GM23338 (cell line): ENCODE measurements around the gene RAB19. TPM values are rescaled to one million over a fixed set of nuclear protein-coding genes. Genes with fewer than 3 reads are reported as not detected.

Experiments used
- ATAC-seq: fragments of 200-7000 bp; cut with Tn5 transposase; 3 replicates; pipeline ENCODE4 v1.9.1; 2020
- DNase-seq: peaks from one replicate; pipeline ENCODE4 v3.0.0-alpha.2; 2015; ENCODE audit warnings: low spot score
- H2AFZ ChIP-seq: fragments of 200-600 bp; sonication (generic); 2 replicates; pipeline ENCODE4 v1.8.0; 2016; ENCODE audit warnings: antibody characterized with exemption, mild to moderate bottlenecking, moderate library complexity
- H3F3A ChIP-seq: fragments of 200-600 bp; sonication (generic); replicated peaks from 2 replicates; pipeline ENCODE4 v1.8.0; 2017; ENCODE audit warnings: antibody characterized with exemption, mixed run types, low read depth
- H3K27ac ChIP-seq: fragments of 200-600 bp; sonication (generic); 2 replicates; pipeline ENCODE4 v1.6.1; 2016; ENCODE audit warnings: low read depth
- H3K27me3 ChIP-seq: fragments of 200-600 bp; sonication (generic); 2 replicates; pipeline ENCODE4 v1.8.0; 2016; ENCODE audit warnings: mild to moderate bottlenecking, mixed run types, moderate library complexity; ENCODE audit not compliant: insufficient read depth
- H3K36me3 ChIP-seq: fragments of 200-600 bp; sonication (generic); 2 replicates; pipeline ENCODE4 v1.8.0; 2016; ENCODE audit warnings: mild to moderate bottlenecking; ENCODE audit not compliant: insufficient read depth
- H3K4me1 ChIP-seq: fragments of 200-600 bp; sonication (generic); 2 replicates; pipeline ENCODE4 v1.8.0; 2016; ENCODE audit warnings: mild to moderate bottlenecking, moderate library complexity; ENCODE audit not compliant: insufficient read depth
- H3K4me2 ChIP-seq: fragments of 200-600 bp; sonication (generic); 2 replicates; pipeline ENCODE4 v1.7.1; 2017; ENCODE audit warnings: mixed run types
- H3K4me3 ChIP-seq: fragments of 200-600 bp; sonication (generic); 2 replicates; pipeline ENCODE4 v1.6.1; 2016; ENCODE audit warnings: mixed run types
- H3K79me2 ChIP-seq: fragments of 200-600 bp; sonication (generic); replicated peaks from 2 replicates; pipeline ENCODE4 v1.8.0; 2017; ENCODE audit warnings: mild to moderate bottlenecking; ENCODE audit not compliant: insufficient read depth
- H3K9me2 ChIP-seq: fragments of 200-600 bp; sonication (generic); 2 replicates; pipeline ENCODE4 v1.8.0; 2017; ENCODE audit not compliant: insufficient read depth
- H4K20me1 ChIP-seq: fragments of 200-600 bp; sonication (generic); replicated peaks from 2 replicates; pipeline ENCODE4 v1.8.0; 2017; ENCODE audit warnings: mild to moderate bottlenecking; ENCODE audit not compliant: insufficient read depth
- H3K27ac Mint-ChIP-seq: 2 replicates; pipeline ENCODE4 v1.8.0; 2020; ENCODE audit warnings: inconsistent platforms, mild to moderate bottlenecking, moderate library complexity, mixed read lengths
- H3K27me3 Mint-ChIP-seq: 3 replicates; pipeline ENCODE4 v1.8.0; 2022; ENCODE audit warnings: low read depth, mild to moderate bottlenecking, moderate library complexity, mixed read lengths, inconsistent platforms; ENCODE audit not compliant: insufficient read depth, poor library complexity
- H3K36me3 Mint-ChIP-seq: 3 replicates; pipeline ENCODE4 v1.8.0; 2021; ENCODE audit warnings: low read depth, mild to moderate bottlenecking, inconsistent platforms, moderate library complexity, mixed read lengths
- H3K4me1 Mint-ChIP-seq: 3 replicates; pipeline ENCODE4 v1.8.0; 2020; ENCODE audit warnings: mild to moderate bottlenecking, inconsistent platforms, mixed read lengths
- H3K4me3 Mint-ChIP-seq: 3 replicates; pipeline ENCODE4 v1.8.0; 2021; ENCODE audit warnings: moderate library complexity, mild to moderate bottlenecking, inconsistent platforms, mixed read lengths
- H3K9me3 Mint-ChIP-seq: 3 replicates; pipeline ENCODE4 v1.8.0; 2020; ENCODE audit warnings: moderate library complexity, mild to moderate bottlenecking, inconsistent platforms, mixed read lengths
- EZH2phosphoT487 ChIP-seq: fragments of 200-600 bp; sonication (generic); IDR thresholded peaks from one replicate; pipeline ENCODE4 v1.8.1; 2018; ENCODE audit warnings: antibody characterized with exemption; ENCODE audit not compliant: unreplicated experiment
- JUNB ChIP-seq: IDR thresholded peaks from one replicate; pipeline ENCODE4 v1.6.1; 2016; ENCODE audit warnings: antibody characterized with exemption; ENCODE audit not compliant: unreplicated experiment
- STAT1 ChIP-seq: IDR thresholded peaks from one replicate; pipeline ENCODE4 v1.6.1; 2016; ENCODE audit warnings: antibody characterized with exemption; ENCODE audit not compliant: unreplicated experiment
- ZNF114 ChIP-seq: fragments of 250-450 bp; sonication (Bioruptor Pico); IDR thresholded peaks from 2 replicates; pipeline ENCODE4 v1.5.0; 2020; ENCODE audit warnings: mild to moderate bottlenecking, moderate library complexity
- ZNF331 ChIP-seq: fragments of 250-450 bp; sonication (Bioruptor Pico); IDR thresholded peaks from 2 replicates; pipeline ENCODE4 v1.5.0; 2020; ENCODE audit warnings: low read depth, mild to moderate bottlenecking, moderate library complexity
- polyA plus RNA-seq: library from polyadenylated mRNA; unstranded; fragments of >200 nt; fragmentation: Nextera tagmentation; extraction: Ambion mirVana; gene quantifications from 2 replicates; pipeline ENCODE4 v1.2.1, GENCODE V29; 2016
- total RNA-seq: library from RNA; depleted of rRNA; stranded (reverse); fragments of >200 nt; shearing (Covaris generic); gene quantifications from 2 replicates; pipeline ENCODE4 v1.2.3, GENCODE V29; 2014
- TF ChIP-seq, protein P1 (sequence below): IDR thresholded peaks from 2 replicates; pipeline ENCODE4 v1.6.1; 2016; ENCODE audit warnings: antibody characterized with exemption
- TF ChIP-seq, protein P2 (sequence below): fragments of 250-450 bp; sonication (Bioruptor Pico); IDR thresholded peaks from 2 replicates; pipeline ENCODE4 v1.5.0; 2020; ENCODE audit warnings: mild to moderate bottlenecking, moderate library complexity
- TF ChIP-seq, protein P3 (sequence below), 2 experiments: fragments of 200-600 bp in 1 of 2; sonication (generic) in 1 of 2; conservative IDR thresholded peaks; 2 replicates each; pipeline versions ENCODE4 v1.5.1 to v1.6.1; 2016 to 2017; ENCODE audit warnings: antibody characterized with exemption in 2 of 2, low read depth in 2 of 2, mild to moderate bottlenecking in 2 of 2, moderate library complexity in 1 of 2

Gene RAB19
- total and polyA plus RNA-seq, 2 experiments from 2014 or later = 2.5 to 5.2 TPM

- Mint-ChIP-seq H3K36me3 (no peaks in the 10 kb centered on the region; the same call in 1 of the 3 replicates), H3K9me3 (no peaks in the 10 kb centered on the region), H3K27me3 (peaks cover 5% of the 10 kb centered on the region), H3K27ac (no peak overlapping the region), H3K4me1 (no peaks in the 10 kb centered on the region), H3K4me3 (no peak overlapping the region)
- Histone ChIP-seq H3K79me2 (no peaks in the 10 kb centered on the region), H3K4me1 (no peaks in the 10 kb centered on the region), H3K9me2 (no peaks in the 10 kb centered on the region), H3K27me3 (no peaks in the 10 kb centered on the region), H3K27ac (0 out of 2 replicates have a peak overlapping the region, but pooled peaks have one; percentile 3), H3K4me2 (no peak overlapping the region), H3K4me3 (no peak overlapping the region), H3F3A (0 out of 2 replicates have a peak, but pooled peaks cover 3% of the 10 kb centered on the region), H2AFZ (no peak overlapping the region), H4K20me1 (no peaks in the 10 kb centered on the region), H3K36me3 (no peaks in the 10 kb centered on the region)
- ATAC-seq (no peak), DNase-seq (no peak)
- no peak for TF ChIP-seq STAT1
- TF ChIP-seq ZNF331 (CRISPR knock-in tag) = no peak
- TF ChIP-seq, protein P1, sequence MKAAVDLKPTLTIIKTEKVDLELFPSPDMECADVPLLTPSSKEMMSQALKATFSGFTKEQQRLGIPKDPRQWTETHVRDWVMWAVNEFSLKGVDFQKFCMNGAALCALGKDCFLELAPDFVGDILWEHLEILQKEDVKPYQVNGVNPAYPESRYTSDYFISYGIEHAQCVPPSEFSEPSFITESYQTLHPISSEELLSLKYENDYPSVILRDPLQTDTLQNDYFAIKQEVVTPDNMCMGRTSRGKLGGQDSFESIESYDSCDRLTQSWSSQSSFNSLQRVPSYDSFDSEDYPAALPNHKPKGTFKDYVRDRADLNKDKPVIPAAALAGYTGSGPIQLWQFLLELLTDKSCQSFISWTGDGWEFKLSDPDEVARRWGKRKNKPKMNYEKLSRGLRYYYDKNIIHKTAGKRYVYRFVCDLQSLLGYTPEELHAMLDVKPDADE = no peak
- TF ChIP-seq, protein P2, sequence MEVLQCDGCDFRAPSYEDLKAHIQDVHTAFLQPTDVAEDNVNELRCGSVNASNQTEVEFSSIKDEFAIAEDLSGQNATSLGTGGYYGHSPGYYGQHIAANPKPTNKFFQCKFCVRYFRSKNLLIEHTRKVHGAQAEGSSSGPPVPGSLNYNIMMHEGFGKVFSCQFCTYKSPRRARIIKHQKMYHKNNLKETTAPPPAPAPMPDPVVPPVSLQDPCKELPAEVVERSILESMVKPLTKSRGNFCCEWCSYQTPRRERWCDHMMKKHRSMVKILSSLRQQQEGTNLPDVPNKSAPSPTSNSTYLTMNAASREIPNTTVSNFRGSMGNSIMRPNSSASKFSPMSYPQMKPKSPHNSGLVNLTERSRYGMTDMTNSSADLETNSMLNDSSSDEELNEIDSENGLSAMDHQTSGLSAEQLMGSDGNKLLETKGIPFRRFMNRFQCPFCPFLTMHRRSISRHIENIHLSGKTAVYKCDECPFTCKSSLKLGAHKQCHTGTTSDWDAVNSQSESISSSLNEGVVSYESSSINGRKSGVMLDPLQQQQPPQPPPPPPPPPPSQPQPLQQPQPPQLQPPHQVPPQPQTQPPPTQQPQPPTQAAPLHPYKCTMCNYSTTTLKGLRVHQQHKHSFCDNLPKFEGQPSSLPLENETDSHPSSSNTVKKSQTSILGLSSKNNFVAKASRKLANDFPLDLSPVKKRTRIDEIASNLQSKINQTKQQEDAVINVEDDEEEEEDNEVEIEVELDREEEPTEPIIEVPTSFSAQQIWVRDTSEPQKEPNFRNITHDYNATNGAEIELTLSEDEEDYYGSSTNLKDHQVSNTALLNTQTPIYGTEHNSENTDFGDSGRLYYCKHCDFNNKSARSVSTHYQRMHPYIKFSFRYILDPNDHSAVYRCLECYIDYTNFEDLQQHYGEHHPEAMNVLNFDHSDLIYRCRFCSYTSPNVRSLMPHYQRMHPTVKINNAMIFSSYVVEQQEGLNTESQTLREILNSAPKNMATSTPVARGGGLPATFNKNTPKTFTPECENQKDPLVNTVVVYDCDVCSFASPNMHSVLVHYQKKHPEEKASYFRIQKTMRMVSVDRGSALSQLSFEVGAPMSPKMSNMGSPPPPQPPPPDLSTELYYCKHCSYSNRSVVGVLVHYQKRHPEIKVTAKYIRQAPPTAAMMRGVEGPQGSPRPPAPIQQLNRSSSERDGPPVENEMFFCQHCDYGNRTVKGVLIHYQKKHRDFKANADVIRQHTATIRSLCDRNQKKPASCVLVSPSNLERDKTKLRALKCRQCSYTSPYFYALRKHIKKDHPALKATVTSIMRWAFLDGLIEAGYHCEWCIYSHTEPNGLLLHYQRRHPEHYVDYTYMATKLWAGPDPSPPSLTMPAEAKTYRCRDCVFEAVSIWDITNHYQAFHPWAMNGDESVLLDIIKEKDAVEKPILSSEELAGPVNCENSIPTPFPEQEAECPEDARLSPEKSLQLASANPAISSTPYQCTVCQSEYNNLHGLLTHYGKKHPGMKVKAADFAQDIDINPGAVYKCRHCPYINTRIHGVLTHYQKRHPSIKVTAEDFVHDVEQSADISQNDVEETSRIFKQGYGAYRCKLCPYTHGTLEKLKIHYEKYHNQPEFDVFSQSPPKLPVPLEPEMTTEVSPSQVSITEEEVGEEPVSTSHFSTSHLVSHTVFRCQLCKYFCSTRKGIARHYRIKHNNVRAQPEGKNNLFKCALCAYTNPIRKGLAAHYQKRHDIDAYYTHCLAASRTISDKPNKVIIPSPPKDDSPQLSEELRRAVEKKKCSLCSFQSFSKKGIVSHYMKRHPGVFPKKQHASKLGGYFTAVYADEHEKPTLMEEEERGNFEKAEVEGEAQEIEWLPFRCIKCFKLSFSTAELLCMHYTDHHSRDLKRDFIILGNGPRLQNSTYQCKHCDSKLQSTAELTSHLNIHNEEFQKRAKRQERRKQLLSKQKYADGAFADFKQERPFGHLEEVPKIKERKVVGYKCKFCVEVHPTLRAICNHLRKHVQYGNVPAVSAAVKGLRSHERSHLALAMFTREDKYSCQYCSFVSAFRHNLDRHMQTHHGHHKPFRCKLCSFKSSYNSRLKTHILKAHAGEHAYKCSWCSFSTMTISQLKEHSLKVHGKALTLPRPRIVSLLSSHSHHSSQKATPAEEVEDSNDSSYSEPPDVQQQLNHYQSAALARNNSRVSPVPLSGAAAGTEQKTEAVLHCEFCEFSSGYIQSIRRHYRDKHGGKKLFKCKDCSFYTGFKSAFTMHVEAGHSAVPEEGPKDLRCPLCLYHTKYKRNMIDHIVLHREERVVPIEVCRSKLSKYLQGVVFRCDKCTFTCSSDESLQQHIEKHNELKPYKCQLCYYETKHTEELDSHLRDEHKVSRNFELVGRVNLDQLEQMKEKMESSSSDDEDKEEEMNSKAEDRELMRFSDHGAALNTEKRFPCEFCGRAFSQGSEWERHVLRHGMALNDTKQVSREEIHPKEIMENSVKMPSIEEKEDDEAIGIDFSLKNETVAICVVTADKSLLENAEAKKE (CRISPR knock-in tag) = no peak
These were observed 36.7 kb downstream of the RAB19 start for GRCh38 chr7:140440593-140440992.

DNA sequence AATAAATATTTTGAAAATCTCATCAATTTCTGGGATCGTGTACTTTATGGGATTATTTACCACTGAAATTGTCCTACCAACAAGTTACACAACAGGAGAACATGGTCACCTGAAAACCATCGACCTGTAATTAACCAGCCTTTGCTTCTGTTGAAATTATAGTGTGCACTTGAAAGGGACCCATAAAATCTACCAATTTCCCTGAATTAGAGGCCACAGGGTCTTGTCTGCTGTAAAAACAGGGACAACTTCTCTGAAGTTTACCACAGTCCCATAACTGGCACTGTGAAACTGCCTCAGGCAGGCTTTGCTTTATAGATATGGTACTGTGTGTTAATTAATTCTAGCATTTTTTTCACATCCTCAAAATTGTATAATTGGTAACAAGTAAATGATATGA lies 37.7 kb downstream of the RAB19 start:
- Histone ChIP-seq H3K4me2 (no peak overlapping the region), H3F3A (no peaks in the 10 kb centered on the region), H3K79me2 (no peaks in the 10 kb centered on the region), H3K4me1 (no peaks in the 10 kb centered on the region), H2AFZ (no peak overlapping the region), H3K27me3 (no peaks in the 10 kb centered on the region), H3K27ac (no peak overlapping the region), H3K36me3 (no peaks in the 10 kb centered on the region), H3K9me2 (no peaks in the 10 kb centered on the region), H4K20me1 (no peaks in the 10 kb centered on the region), H3K4me3 (no peak overlapping the region)
- Mint-ChIP-seq H3K4me1 (no peaks in the 10 kb centered on the region; the same call in 1 of the 3 replicates), H3K9me3 (no peaks in the 10 kb centered on the region; the same call in 2 of the 3 replicates), H3K27me3 (peaks cover 5% of the 10 kb centered on the region), H3K4me3 (no peak overlapping the region), H3K36me3 (peaks cover 8% of the 10 kb centered on the region; the same call in 2 of the 3 replicates), H3K27ac (no peak overlapping the region)
- no peak for ATAC-seq
- DNase-seq = no peak
- TF ChIP-seq, protein P3, sequence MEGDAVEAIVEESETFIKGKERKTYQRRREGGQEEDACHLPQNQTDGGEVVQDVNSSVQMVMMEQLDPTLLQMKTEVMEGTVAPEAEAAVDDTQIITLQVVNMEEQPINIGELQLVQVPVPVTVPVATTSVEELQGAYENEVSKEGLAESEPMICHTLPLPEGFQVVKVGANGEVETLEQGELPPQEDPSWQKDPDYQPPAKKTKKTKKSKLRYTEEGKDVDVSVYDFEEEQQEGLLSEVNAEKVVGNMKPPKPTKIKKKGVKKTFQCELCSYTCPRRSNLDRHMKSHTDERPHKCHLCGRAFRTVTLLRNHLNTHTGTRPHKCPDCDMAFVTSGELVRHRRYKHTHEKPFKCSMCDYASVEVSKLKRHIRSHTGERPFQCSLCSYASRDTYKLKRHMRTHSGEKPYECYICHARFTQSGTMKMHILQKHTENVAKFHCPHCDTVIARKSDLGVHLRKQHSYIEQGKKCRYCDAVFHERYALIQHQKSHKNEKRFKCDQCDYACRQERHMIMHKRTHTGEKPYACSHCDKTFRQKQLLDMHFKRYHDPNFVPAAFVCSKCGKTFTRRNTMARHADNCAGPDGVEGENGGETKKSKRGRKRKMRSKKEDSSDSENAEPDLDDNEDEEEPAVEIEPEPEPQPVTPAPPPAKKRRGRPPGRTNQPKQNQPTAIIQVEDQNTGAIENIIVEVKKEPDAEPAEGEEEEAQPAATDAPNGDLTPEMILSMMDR (conservative IDR thresholded peaks at IDR 0.05; ENCODE audit: low read depth in 2 of 2) = no peak
- TF ChIP-seq EZH2phosphoT487 = no peak
- no peak for TF ChIP-seq JUNB
- no peak for TF ChIP-seq ZNF114 (CRISPR knock-in tag)
